Astrocyte of the hippocampus (primary cell): Measurements from ENCODE around the gene RAB40B.
"Not testable (repeated sequence)": the region's sequence is repeated elsewhere in the genome, so short reads cannot be mapped to it uniquely, and the experiment has no call there.

Experiments
- DNase-seq: peaks from one replicate; pipeline ENCODE4 v3.0.0; 2011; ENCODE audit warnings: low read depth, low spot score

Gene RAB40B

GRCh38 chr17:82698065-82698973 lies at the start of gene RAB40B:
Gene RAB40B (minus strand): TSS chr17:82698698. CDS start chr17:82698596, 102 bp downstream.
- DNase-seq = peak; percentile 100

- DNase-seq = no peak
Observed at GRCh38 chr17:82745524-82745923, 47.0 kb upstream of the RAB40B start.

- DNase-seq = not testable (repeated sequence)
Observed at GRCh38 chr17:82744736-82745135, 46.2 kb upstream of the RAB40B start.

GRCh38 chr17:82743344-82744219 lies 45.1 kb upstream of the RAB40B start:
- DNase-seq = no peak

GRCh38 chr17:82740906-82741759 lies 42.6 kb upstream of the RAB40B start:
- DNase-seq = no peak

- no peak for DNase-seq
Observed at GRCh38 chr17:82737967-82738877, 39.7 kb upstream of the RAB40B start.

GRCh38 chr17:82736511-82737185 lies 38.1 kb upstream of the RAB40B start:
- no peak for DNase-seq

- DNase-seq = peak; percentile 81
Observed at GRCh38 chr17:82734987-82735866, 36.7 kb upstream of the RAB40B start, which contains the start of gene FN3K. Gene FN3K (plus strand): TSS chr17:82735615. CDS start chr17:82735637, 22 bp downstream.

- no peak for DNase-seq
Observed at GRCh38 chr17:82732118-82732743, 33.7 kb upstream of the RAB40B start.

- DNase-seq = no peak
Observed at GRCh38 chr17:82729479-82730260, 31.2 kb upstream of the RAB40B start.

GRCh38 chr17:82726427-82726826 lies 27.9 kb upstream of the RAB40B start:
- DNase-seq = no peak

GRCh38 chr17:82723169-82723807 lies 24.8 kb upstream of the RAB40B start:
- DNase-seq = no peak

GRCh38 chr17:82722341-82723013 lies 24.0 kb upstream of the RAB40B start:
- no peak for DNase-seq

- DNase-seq = no peak
Observed at GRCh38 chr17:82720204-82720603, 21.7 kb upstream of the RAB40B start.

GRCh38 chr17:82718986-82719685 lies 20.6 kb upstream of the RAB40B start:
- no peak for DNase-seq
